Nucleus accumbens (tissue), 56 donors: ENCODE measurements around the gene TMEM139.
A peak's percentile ranks its signal among the peaks of the same experiment; 100 is the strongest.
"Not testable (repeated sequence)": the region's sequence is repeated elsewhere in the genome, so short reads cannot be mapped to it uniquely, and the experiment has no call there.

Source experiments
- DNase-seq, 56 donors: peaks; one replicate each; lab custom pipeline; 2025; lab: John Stamatoyannopoulos, UW

TMEM139 gene

DNA sequence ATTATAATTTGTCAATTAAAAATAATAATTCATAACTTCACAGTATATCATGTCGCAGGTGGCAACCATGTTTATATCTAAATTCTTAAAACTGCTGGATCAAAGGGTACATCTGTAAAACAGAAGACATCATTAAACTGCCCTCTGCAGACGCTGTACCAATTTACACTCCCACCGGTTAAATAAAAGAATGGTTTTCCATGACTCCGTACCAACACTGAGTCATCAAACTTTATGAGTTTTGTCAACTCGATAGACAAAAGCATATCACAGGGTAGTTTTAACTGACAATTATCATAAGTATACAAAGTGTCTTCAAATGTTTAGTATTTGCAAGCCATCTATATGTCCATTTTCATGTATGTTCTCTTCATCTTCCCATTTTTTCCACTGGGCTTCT lies 27.3 kb upstream of the TMEM139 start:
- no peak for DNase-seq

DNA sequence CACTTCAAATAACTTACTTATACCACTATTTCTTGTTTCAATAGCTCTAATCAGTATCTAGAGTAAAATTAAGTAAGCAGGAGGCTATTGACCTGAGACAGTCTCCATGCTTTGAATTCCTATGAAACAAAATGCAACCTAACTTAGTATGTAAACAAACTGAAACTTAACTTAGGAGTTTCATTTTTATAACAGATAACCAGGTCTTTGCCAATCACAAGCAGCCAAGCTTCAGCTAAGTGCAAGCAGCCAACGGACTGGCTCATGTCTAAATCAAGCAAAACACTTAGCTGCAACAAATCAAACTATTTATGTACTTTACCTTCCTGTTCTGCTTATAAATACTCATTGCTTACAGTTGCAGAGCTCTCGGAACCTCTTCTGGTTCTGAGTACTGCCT lies 25.9 kb upstream of the TMEM139 start:
- no peak for DNase-seq

DNA sequence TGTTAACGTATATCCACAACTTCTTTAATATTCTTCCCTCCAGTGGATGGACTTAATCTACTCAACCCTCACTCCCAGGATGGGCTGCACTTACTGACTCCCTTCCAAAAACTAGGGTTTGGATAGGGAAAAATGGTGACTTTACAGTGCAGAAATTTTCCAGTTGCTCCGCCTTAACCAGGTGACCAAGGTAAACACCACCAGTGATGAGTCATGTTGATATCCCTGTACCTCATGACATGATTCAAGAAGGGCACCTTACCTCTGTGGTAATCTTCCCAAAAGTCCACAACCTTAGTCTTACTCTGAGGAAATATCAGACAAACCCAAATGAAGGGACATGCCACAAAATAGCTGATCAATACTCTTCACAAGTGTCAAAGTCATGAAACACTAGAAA lies 25.0 kb upstream of the TMEM139 start:
- no peak for DNase-seq

DNA sequence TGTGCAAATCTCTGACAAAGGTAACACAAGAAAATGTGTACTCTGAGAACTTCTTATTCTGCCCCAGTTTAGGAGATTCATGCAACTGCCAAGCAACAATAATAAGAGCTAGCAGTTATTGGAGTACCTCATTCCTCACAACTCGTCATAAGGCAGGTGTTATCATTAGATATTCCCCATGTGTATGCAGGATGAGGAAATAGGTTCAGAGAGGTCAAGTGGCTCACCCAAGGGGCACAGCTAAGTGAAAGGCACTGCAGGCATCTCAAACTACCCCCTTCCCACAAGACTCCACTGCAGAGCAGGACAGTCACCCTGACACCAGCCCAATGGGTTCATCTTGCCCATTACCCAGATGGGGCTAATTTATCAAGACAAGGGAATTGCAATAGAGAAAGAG lies 22.9 kb upstream of the TMEM139 start:
- no peak for DNase-seq

DNA sequence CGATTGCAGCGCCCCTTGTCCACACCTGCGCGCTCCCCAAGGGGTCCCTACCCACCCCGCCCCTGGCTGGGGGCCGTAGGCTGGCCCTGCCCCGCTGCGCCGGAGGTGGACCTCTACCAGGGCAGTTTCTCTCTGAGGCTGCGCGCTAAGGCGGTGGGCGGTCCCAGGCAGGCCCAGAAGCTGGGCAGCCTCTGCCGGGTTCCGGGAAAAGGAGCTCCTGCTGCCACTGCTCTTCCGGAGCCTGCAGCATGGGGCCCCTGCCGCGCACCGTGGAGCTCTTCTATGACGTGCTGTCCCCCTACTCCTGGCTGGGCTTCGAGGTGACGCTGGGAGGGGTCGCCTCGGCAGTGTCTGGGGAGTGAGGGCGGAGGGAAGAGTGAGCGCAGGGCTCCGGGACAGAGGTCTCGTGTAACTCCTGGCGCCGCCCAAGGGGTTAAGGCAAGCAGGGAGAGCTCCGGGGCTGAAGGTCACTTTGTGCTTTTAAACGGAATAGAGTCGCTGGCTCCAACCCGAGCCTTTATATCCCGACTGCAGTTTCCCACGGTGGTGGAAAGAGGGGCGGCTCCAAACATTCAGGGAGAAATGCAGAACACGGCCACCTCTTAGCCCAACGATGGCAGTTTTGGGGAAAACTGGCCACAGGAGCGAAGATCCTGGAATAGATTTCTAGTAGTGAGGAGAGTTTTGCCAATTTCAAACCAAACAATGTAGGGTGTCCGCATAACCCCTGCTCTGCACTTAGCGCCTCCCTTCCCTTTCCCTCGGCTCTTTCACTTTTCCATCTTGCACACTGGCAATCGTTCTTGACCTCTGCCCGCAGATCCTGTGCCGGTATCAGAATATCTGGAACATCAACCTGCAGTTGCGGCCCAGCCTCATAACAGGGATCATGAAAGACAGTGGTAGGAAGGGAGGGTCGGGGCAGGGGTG lies 21.2 kb upstream of the TMEM139 start, which contains the start of gene GSTK1:
GSTK1 (plus strand) TSS at position 176 of the 930 bp plus-strand sequence; CDS start at position 249, 73 bp downstream.
- DNase-seq = peak; percentile 16 to 90 (median 74)

DNA sequence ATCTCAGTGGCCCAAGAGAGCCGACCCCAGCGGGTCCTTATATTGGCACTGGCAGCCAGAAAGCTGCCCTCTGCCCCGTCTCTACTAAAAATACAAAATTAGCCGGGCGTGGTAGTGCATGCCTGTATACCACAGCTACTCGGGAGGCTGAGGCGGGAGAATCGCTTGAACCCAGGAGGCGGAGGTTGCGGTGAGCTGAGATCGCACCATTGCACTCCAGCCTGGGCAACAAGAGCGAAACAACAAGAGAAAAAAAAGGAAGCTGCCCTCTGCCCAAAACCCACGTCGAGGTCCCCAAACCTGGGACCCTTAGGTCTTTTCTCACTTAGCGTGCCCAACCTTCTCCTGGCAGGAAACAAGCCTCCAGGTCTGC lies 20.6 kb upstream of the TMEM139 start:
- DNase-seq = not testable (repeated sequence)

DNA sequence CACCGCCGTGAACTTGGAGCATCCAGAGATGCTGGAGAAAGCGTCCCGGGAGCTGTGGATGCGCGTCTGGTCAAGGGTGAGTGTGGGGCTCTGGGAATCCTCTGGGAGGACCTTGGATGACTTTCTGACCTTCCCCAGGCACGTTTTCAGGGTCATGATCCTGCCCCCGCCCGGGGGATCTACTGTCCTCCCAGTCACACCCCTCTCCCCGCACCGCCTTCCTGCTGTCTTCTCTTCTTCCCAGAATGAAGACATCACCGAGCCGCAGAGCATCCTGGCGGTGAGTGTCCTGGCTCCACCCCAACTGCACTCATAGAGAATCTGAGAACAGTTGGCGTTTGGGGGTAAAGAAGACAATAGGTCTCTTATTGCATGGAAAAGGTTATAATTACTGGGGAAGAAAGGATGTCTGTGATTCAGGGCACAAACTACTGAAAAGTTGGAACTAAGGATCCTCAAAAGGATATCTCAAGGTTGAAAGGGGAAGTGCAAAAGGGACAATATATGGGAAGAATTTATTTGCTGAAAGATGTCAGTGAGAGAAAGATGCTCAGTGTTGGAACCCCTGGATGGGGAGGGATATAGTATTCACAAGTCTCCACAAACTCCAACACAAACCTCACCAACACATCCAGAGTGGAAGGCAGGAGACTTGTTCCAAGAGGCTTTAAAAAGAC lies 19.6 kb upstream of the TMEM139 start:
- peak in 2 of 56 donors; percentile 26 for DNase-seq

DNA sequence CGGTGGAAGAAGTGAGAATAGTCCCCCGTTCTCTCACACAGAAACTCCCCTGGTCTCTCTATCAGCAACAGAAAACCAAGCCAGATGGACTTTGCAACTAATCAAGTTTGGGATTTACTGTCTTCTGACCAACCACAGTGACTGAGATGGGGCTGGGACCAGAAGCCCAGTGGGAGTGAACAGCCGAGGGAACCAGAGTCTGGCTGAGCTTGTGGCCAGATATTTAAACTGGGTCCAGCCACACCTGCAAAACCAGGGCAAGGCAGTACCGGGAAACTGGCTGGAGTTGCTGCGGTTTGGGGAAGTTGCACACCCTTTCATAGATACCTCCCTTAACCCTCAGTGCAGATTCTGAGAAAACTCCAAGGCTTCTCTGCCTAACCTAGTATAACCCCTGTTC lies 15.5 kb upstream of the TMEM139 start:
- no peak for DNase-seq

DNA sequence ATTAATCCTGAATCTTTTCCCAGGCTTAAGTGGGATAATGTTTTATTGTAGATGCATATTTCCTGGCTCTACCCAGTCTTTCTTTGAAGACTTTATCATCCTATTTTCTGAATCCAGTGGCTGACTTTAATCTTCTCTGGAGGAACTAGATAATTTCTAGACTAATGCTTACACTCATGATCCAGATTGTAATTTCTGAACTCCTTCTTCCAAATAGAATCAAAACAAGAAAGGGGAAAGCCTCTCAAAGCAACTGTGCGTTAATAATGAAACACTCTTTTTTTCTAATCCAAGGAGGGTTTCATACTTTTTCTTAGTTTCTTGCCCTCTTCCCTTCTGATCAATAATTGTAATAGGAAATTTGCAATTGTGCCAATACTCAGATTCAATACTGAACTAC lies 13.5 kb upstream of the TMEM139 start:
- no peak for DNase-seq

DNA sequence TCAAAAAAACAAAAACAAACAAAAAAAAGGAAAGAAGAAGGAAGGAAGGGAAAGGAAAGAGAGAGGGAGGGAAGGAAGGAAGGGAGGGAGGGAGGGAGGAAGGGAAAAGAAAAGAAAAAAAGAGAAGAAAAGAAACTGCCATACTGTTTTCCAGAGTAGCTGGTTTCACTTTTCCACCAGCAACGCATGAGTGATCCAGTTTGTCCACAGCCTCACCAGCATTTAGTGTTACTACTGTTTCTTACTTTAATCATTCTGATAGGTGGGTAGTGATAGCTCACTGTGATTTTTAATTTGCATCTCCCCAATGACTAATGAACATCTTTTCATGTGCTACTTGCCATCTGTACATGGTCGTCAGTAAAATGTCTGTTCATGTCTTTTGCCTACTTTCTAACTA lies 11.9 kb upstream of the TMEM139 start:
- no peak for DNase-seq

DNA sequence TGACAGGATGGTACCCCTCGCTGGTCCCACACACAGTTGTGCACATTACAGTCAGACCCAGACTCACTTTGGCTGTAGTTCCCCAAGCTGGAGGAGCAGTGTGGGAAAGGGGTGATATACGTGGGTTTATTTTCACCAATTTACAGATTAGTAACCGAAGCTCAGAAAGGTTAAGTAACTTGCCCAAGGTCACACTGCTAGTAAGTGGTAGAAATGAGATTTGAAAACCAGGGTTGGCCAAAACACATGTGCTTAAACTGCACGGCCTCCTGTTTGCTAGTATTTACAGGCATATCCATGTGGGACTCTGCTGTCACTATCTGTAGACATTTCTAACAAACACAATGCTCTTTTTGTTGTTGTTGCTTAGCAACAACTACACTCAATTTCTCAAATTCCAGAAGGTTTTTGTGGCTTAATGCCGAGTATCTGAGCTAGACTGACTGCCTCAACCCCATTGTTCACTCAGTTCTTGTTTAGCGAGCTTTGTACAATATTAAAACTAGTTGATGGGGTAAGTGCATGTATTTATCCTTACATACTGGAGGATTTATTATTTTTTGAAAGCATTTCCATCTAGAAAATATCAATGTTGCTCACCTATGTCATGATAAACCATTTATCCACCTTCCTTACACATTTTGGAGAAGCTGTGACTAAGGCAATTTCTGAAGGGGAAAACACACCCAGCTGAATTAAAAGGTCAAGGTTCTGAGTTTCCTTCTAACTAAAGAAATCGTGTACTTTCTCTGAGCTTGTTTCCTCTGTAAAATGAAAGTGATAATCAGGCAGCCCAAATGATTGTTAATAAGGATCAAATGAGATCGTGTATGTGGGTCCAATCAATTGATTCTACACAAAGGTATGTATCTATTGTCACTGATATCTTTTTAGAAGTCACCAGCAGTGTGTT lies 5.3 kb upstream of the TMEM139 start:
- DNase-seq = peak in 12 of 56 donors; percentile 5 to 55 (median 23)

DNA sequence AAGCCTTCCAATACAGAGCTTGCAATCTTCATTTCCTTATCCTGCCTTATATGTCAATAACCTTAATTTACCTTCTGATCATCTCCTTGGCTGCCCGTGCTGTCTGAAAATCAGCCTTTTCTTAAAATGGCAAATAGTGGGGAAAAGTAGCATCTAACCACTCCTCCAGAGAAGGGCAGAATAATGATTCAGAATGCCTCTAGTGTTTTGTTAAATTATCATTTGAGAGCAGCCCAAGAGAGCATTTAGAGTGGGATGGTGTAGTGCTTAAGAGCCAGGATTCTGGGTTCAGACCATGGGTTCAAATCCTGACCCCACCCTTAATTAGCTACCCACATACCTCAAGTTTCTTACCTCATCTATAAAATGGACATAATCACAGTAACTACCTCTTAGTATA lies 4.6 kb upstream of the TMEM139 start:
- DNase-seq = no peak

DNA sequence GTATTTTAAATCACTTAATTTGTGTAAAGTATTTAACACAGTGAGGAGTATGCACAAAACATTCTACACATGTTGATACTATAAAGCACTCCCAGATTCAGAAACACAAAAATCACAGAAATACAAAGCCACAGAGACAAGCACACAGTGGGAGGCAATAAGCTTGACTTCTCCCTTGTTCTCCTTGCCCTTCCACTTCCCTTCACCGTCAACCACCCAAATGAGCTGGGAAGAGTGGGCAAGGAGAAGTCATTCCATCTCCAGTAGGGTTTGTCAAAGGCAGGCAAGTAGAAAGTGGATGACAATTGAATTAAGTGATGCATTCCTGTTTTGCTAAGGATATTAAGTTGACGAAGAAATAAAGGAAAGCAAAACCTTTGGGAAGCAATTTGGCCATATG lies 4.2 kb upstream of the TMEM139 start:
- DNase-seq = no peak

DNA sequence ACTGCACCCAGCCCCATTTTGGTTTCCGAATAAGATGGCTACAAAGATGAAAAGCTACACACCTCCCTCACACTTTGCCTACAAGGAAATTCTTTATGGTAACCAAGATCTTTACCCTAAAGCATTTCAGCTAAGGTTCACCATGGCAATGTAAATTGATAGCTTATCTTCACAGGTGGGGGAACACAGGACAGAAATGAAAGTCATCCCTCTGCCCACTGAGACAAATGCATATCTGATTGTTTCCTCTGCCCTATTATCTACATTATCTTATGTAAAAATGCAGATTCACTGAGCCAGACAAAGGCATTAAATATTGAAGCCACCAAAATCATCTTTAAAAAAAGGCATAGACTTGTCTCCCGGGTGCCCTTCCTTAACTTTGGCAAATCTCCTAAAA lies 3.2 kb upstream of the TMEM139 start:
- DNase-seq = no peak

DNA sequence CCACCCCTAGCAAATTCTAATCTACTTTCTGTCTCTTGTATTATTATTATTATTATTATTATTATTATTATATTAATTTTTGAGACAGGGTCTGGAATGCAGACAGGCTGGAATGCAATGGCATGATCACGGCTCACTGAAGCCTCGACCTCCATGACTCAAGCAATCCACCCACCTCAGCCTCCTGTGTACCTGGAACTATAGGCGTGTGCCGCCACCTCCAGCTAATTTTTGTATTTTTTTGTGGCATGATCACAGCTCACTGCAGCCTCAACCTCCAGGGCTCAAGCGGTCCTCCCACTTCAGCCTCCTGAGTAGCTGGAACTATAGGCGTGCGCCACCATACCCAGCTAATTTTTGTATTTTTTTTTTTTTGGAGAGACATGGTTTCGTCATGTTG lies 2.6 kb upstream of the TMEM139 start:
- no peak for DNase-seq

DNA sequence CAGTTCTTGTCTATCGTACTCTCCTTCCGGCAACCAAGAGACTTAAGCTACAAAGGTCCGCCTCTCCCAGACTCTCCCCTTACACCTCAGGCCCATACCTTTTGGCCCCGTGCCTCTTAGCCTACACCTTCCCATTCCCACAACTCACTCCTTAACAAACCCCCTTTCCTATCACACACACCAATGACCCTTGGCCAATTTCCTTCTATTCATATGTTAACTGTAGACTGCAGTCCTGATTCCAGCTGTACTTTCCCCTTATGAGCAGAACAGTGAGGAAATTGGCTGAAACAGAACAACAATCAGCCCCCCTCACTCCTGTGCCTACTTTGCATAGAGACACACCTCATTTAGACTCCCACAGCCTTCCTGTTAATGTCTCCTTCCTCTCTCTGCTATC lies 1.4 kb upstream of the TMEM139 start:
- no peak for DNase-seq

DNA sequence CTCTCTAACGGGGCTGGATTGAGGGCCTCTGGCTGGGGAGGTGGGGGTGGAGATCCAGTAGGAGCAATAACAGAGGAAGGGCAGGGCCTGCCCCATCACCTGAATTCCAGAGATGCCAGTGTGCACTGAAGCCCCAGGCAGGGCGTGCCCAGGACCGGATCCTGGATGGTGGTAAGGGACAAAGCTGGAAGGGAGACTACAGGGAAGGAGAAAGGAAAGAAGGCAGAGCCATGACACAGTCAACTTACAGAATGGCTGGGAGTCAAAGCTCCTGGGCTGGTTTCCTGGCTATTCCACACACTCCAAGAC lies 666 bp downstream of the TMEM139 start:
- no peak for DNase-seq

DNA sequence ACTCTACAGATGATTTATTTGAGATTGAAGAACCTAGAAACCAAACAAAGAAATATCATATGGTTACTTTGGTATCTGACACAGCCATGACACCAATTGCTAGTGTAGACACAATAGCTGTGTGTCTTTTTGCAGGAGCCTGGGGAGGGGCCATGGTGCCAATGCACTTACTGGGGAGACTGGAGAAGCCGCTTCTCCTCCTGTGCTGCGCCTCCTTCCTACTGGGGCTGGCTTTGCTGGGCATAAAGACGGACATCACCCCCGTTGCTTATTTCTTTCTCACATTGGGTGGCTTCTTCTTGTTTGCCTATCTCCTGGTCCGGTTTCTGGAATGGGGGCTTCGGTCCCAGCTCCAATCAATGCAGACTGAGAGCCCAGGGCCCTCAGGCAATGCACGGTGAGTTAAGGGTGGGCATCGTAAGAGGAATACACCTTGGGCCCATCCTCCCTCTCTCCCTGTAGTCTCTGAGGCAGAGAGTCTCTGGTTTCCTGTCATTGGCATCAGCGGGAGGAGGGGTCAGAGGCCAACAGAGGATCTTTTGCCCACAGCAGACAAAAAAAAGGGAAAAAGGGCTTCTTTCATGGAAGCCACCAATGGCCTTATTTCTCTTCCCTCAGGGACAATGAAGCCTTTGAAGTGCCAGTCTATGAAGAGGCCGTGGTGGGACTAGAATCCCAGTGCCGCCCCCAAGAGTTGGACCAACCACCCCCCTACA lies 1.2 kb downstream of the TMEM139 start:
- DNase-seq = peak in 41 of 56 donors; percentile 13 to 81 (median 63)

DNA sequence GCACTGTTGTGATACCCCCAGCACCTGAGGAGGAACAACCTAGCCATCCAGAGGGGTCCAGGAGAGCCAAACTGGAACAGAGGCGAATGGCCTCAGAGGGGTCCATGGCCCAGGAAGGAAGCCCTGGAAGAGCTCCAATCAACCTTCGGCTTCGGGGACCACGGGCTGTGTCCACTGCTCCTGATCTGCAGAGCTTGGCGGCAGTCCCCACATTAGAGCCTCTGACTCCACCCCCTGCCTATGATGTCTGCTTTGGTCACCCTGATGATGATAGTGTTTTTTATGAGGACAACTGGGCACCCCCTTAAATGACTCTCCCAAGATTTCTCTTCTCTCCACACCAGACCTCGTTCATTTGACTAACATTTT lies 1.7 kb downstream of the TMEM139 start:
- peak in 31 of 56 donors; percentile 16 to 77 (median 61) for DNase-seq

DNA sequence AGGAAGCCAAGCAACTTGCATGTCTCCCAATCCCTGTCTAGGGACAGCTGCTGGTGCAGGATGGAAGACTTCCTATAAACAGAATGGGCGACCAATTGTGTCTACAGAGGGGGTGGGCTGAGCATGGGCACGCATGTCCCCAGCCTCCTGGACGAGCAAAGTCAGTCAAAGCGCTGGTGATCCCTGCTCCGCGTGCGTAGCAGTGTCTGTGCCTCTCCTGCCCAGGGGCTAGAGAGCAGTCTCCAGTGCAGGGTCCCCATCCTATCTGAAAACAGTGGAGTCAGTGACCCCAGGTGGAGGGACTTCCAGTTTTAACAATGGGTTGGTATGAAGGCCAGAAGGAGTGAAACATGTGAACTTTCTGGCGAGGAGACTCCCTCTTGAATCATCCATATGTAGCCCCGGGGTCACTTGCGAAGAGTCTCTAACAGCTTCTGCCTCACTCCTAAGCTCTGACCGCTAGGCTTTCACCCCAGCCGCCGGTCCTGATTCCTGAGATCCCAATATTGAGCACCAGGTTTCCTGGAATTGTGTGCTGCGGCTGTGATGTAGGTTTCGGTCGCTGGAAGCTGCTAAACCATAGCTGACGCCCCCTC lies 2.7 kb downstream of the TMEM139 start:
- DNase-seq = peak in 2 of 56 donors; percentile 20 to 26
